ENCODE data around the gene USP31. TPM values are rescaled to one million over a fixed set of nuclear protein-coding genes. Genes with fewer than 3 reads are reported as not detected.

Gene USP31
- total RNA-seq, 6 experiments from 2014 or later: 7.1 to 12.8 (median 9.0) TPM

DNA sequence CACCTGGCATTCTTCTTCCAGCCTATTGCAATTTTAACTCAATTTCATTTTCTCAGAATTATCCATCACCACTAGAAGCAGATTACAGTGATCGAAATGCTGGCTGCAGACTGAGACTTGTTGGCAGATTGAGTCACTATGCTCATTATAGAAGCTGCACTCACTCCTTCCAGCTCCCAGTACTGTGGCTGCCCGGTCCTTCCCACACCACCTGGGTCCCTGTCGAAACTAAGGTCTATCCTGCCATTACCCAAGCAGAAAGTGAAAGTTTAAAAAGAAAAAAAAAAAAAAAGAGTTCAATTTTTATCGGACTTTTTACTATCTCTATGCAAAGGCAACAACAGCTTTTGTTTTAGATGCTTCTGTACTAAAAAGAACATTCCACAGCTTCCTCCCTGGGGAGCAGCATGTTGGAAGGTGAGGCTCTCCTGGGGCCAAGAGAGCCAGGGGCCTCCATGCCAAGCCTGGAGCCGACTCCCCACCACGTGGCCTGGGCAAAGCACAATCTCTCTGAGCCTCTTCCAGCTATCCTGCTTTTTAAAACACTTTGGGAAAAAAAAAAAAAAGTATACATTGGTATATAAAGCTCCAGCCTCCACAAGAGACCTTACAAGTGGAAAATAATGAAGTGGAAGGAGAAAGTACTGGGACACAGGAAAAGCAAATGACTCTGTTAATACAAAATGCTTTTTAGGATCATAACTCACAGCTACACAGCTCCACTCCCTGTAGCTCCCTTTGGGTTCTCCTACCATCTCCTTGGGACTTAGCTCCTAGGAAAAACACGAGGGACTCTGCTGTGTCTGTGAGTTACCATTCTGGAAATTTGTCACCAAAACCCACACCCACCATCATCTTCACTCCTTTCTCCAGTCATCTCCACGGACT is 77.8 kb downstream of the USP31 start:
- Histone ChIP-seq H3K9me3 (no peaks in the 10 kb centered on the region), H3K4me3 (no peak overlapping the region), H3K4me1 (no peaks in the 10 kb centered on the region), H3K27ac (no peak overlapping the region), H3K36me3 (peaks cover 5 to 53% (median 27%) of the 10 kb centered on the region in 4 donors), H3K27me3 (no peaks in the 10 kb centered on the region)
- 63% methylated on average over 6 of the region's 8 CpGs for WGBS (ENCODE audit: insufficient coverage, low coverage, low lambda C conversion rate, missing lambda C conversion rate)
- no peak for TF ChIP-seq POLR2A (IDR thresholded peaks at IDR 0.05)
- TF ChIP-seq, protein P1, sequence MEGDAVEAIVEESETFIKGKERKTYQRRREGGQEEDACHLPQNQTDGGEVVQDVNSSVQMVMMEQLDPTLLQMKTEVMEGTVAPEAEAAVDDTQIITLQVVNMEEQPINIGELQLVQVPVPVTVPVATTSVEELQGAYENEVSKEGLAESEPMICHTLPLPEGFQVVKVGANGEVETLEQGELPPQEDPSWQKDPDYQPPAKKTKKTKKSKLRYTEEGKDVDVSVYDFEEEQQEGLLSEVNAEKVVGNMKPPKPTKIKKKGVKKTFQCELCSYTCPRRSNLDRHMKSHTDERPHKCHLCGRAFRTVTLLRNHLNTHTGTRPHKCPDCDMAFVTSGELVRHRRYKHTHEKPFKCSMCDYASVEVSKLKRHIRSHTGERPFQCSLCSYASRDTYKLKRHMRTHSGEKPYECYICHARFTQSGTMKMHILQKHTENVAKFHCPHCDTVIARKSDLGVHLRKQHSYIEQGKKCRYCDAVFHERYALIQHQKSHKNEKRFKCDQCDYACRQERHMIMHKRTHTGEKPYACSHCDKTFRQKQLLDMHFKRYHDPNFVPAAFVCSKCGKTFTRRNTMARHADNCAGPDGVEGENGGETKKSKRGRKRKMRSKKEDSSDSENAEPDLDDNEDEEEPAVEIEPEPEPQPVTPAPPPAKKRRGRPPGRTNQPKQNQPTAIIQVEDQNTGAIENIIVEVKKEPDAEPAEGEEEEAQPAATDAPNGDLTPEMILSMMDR (IDR thresholded peaks at IDR 0.05): no peak
- no peak for DNase-seq
- no peak for ATAC-seq
- intact Hi-C loops (cut with DNase I): no loop called here

DNA sequence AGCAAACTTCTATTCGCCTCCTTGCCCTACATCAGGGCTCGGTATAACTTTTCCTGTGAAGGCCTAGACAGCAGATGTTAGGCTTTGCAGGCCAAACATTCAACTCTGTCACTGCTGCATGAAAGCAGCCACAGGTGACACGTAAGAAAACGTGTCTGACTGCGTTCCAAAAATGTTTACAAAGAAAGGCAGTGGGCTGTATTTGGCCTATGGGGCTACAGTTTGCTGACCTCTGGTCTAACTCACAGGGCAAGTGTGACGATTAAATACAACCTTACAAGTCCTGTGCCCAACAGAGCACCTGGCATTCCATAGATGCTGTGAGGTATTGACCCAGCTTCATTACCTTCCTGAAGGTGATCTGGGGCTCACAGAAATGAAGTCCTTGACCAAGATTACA is 79.4 kb downstream of the USP31 start:
- WGBS (ENCODE audit: insufficient coverage, low coverage, low lambda C conversion rate, missing lambda C conversion rate): 92% methylated on average over 3 of the region's 6 CpGs
- no peak for ATAC-seq
- intact Hi-C loops (cut with DNase I): no loop called here
- Histone ChIP-seq H3K4me3 (no peak overlapping the region), H3K36me3 (peaks cover 5 to 53% (median 27%) of the 10 kb centered on the region in 4 donors), H3K27me3 (no peaks in the 10 kb centered on the region), H3K9me3 (no peaks in the 10 kb centered on the region), H3K27ac (no peak overlapping the region), H3K4me1 (no peaks in the 10 kb centered on the region)
- no peak for DNase-seq
- TF ChIP-seq, protein P1 (IDR thresholded peaks at IDR 0.05): no peak
- no peak for TF ChIP-seq POLR2A (IDR thresholded peaks at IDR 0.05)

DNA sequence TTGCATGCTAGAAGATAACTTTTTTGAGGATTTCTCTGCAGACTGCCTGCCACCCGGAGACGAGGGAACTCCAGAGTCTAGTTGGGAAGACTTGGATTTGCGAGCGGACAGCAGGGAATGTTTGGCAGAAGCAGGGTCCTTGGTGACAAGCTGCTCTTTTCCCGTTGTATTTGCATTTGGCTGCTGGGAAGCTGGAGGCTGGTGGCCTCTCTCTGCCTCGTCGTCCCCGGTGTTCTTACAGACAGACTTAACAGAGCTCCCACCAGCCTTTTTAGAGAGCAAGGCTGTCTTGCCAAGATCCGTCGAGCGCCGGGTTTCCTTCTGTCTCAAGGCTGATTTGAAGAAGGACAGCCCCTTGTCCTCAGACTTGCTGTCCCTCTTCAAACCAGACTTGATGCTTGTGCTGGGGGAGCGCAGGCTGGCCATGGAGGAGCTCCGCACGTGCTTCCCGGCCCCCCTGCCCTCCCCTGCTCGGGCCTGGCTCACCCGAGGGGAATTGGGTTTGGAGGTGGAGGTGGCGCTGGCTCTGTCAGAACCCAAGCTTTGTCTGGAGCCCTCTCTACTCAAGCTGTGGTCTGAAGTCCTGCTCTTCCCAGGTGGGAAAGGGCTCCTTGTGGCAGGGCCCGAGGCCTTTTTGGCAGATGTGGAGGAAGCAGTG is 81.0 kb downstream of the USP31 start:
- DNase-seq (no peak), ATAC-seq (no peak)
- Histone ChIP-seq H3K27ac (no peak overlapping the region), H3K4me3 (no peak overlapping the region), H3K27me3 (no peaks in the 10 kb centered on the region), H3K4me1 (no peaks in the 10 kb centered on the region), H3K9me3 (no peaks in the 10 kb centered on the region), H3K36me3 (peaks cover 5 to 53% (median 26%) of the 10 kb centered on the region in 4 donors)
- TF ChIP-seq, protein P1 (IDR thresholded peaks at IDR 0.05): no peak
- no peak for TF ChIP-seq POLR2A (IDR thresholded peaks at IDR 0.05)
- intact Hi-C loops (cut with DNase I): no loop called here
- 96% methylated on average over 10 of the region's 20 CpGs for WGBS (ENCODE audit: insufficient coverage, low coverage, low lambda C conversion rate, missing lambda C conversion rate)

DNA sequence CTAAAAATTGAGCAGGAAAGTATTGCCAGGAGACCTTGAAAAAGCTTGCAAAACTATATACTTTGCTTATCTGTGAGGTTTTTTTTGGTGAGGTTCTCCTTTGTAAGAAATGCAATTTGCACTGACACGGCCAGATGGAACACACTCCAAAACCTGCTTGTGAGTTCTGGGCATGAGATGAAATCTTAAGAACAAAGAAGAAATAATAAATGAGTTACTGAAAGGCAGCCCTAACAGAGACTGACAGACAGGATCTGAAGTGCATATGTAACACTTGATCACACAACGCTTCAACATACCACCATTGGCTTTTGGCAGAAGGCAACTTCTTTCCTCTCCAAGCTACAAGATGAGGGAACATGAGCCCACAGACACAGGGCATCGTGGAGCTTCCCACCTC is 82.6 kb downstream of the USP31 start:
- Histone ChIP-seq H3K4me3 (no peak overlapping the region), H3K9me3 (no peaks in the 10 kb centered on the region), H3K27me3 (no peaks in the 10 kb centered on the region), H3K36me3 (peaks cover 5 to 44% (median 24%) of the 10 kb centered on the region in 4 donors), H3K27ac (no peak overlapping the region), H3K4me1 (no peaks in the 10 kb centered on the region)
- TF ChIP-seq, protein P1 (IDR thresholded peaks at IDR 0.05): no peak
- TF ChIP-seq POLR2A (IDR thresholded peaks at IDR 0.05): no peak
- ATAC-seq (no peak), DNase-seq (no peak)
- WGBS (ENCODE audit: insufficient coverage, low coverage, low lambda C conversion rate, missing lambda C conversion rate): 96% methylated on average over 3 of the region's 3 CpGs
- intact Hi-C loops (cut with DNase I): no loop called here

Data from right lobe of liver (tissue), 6 donors.